ENCODE measurements around the gene METTL15. TPM values are rescaled to one million over a fixed set of nuclear protein-coding genes. Genes with fewer than 3 reads are reported as not detected.

Gene METTL15
- total RNA-seq, 2 donors from 2014 or later, result 17.1 to 20.4 TPM

- H3K9ac ChIP-seq (ENCODE audit: extremely low read depth, low read length, poor library complexity, severe bottlenecking), result no peak overlapping the region
Measured at GRCh38 chr11:28342716-28343115, 234.5 kb downstream of the METTL15 start.

GRCh38 chr11:28343304-28344233, 235.4 kb downstream of the METTL15 start:
- Histone ChIP-seq H3K36me3 (ENCODE audit: control insufficient read depth, insufficient read depth, low read length) (no peaks in the 10 kb centered on the region), H3K4me3 (ENCODE audit: low read length) (no peak overlapping the region), H3K27me3 (ENCODE audit: control insufficient read depth, insufficient read depth, low read length, poor library complexity, severe bottlenecking) (no peaks in the 10 kb centered on the region), H3K9me3 (ENCODE audit: control insufficient read depth, low read length) (peaks cover 14% of the 10 kb centered on the region), H3K4me1 (ENCODE audit: control insufficient read depth, insufficient read depth, low read length) (no peaks in the 10 kb centered on the region), H3K27ac (ENCODE audit: low read depth, low read length) (no peak overlapping the region), H3K9ac (ENCODE audit: extremely low read depth, low read length, poor library complexity, severe bottlenecking) (no peak overlapping the region)
- peak; percentile 45 for DNase-seq
- H3K4me3 Mint-ChIP-seq, result no peak overlapping the region
- no peaks in the 10 kb centered on the region for H3K27me3 Mint-ChIP-seq (ENCODE audit: insufficient read depth)
- TF ChIP-seq CTCF (conservative IDR thresholded peaks at IDR 0.05), result no peak
- no peaks in the 10 kb centered on the region for H3K36me3 Mint-ChIP-seq (ENCODE audit: low read depth)
- peak overlapping the region; percentile 6 for H3K27ac Mint-ChIP-seq
- WGBS, 2 experiments (ENCODE audit: insufficient coverage in 1 of 2, insufficient read length in 1 of 2), result 77 to 83% methylated on average over 5 of the region's 5 CpGs
- peaks cover 12% of the 10 kb centered on the region for H3K9me3 Mint-ChIP-seq
- no peaks in the 10 kb centered on the region for H3K4me1 Mint-ChIP-seq

More at GRCh38 chr11:28342716-28343115, 234.5 kb downstream of the METTL15 start:
- Histone ChIP-seq H3K9me3 (ENCODE audit: control insufficient read depth, low read length) (peaks cover 15% of the 10 kb centered on the region), H3K36me3 (ENCODE audit: control insufficient read depth, insufficient read depth, low read length) (no peaks in the 10 kb centered on the region), H3K4me1 (ENCODE audit: control insufficient read depth, insufficient read depth, low read length) (no peaks in the 10 kb centered on the region), H3K27me3 (ENCODE audit: control insufficient read depth, insufficient read depth, low read length, poor library complexity, severe bottlenecking) (no peaks in the 10 kb centered on the region), H3K4me3 (ENCODE audit: low read length) (no peak overlapping the region), H3K27ac (ENCODE audit: low read depth, low read length) (no peak overlapping the region)
- peaks cover 12% of the 10 kb centered on the region for H3K9me3 Mint-ChIP-seq
- H3K27me3 Mint-ChIP-seq (ENCODE audit: insufficient read depth), result no peaks in the 10 kb centered on the region
- no peak overlapping the region for H3K4me3 Mint-ChIP-seq
- H3K36me3 Mint-ChIP-seq (ENCODE audit: low read depth), result no peaks in the 10 kb centered on the region
- 82% methylated on average over 1 of the region's 1 CpG; no CpG with 5 or more reads in 1 of the 2 experiments for WGBS, 2 experiments (ENCODE audit: insufficient coverage in 1 of 2, insufficient read length in 1 of 2)
- DNase-seq, result no peak
- no peak overlapping the region for H3K27ac Mint-ChIP-seq
- TF ChIP-seq CTCF (conservative IDR thresholded peaks at IDR 0.05), result no peak
- no peaks in the 10 kb centered on the region for H3K4me1 Mint-ChIP-seq

- Mint-ChIP-seq H3K4me1 (no peaks in the 10 kb centered on the region), H3K4me3 (no peak overlapping the region), H3K9me3 (no peaks in the 10 kb centered on the region), H3K27me3 (ENCODE audit: insufficient read depth) (no peaks in the 10 kb centered on the region), H3K36me3 (ENCODE audit: low read depth) (no peaks in the 10 kb centered on the region), H3K27ac (no peak overlapping the region)
- no peak for DNase-seq
- Histone ChIP-seq H3K9me3 (ENCODE audit: control insufficient read depth, low read length) (no peaks in the 10 kb centered on the region), H3K9ac (ENCODE audit: extremely low read depth, low read length, poor library complexity, severe bottlenecking) (no peak overlapping the region), H3K4me3 (ENCODE audit: low read length) (no peak overlapping the region), H3K27me3 (ENCODE audit: control insufficient read depth, insufficient read depth, low read length, poor library complexity, severe bottlenecking) (no peaks in the 10 kb centered on the region), H3K4me1 (ENCODE audit: control insufficient read depth, insufficient read depth, low read length) (no peaks in the 10 kb centered on the region), H3K27ac (ENCODE audit: low read depth, low read length) (no peak overlapping the region), H3K36me3 (ENCODE audit: control insufficient read depth, insufficient read depth, low read length) (no peaks in the 10 kb centered on the region)
- no peak for TF ChIP-seq CTCF (conservative IDR thresholded peaks at IDR 0.05)
Measured at GRCh38 chr11:28346209-28346608, 238.0 kb downstream of the METTL15 start.
